Measurements from ENCODE around the gene CEP170B. TPM values are rescaled to one million over a fixed set of nuclear protein-coding genes. Genes with fewer than 3 reads are reported as not detected.

The CEP170B gene
- total RNA-seq: 14.4 and 18.8 TPM in 2 replicates

GRCh38 chr14:104865081-104865630, at the start of gene CEP170B:
Gene CEP170B, plus strand, starts transcription at chr14:104865268. Its CDS starts 3,183 bp downstream, at chr14:104868451.

GRCh38 chr14:104924421-104925213, 59.5 kb downstream of the CEP170B start, which contains the start of gene PLD4:
Gene PLD4, plus strand, starts transcription at chr14:104924879. Its CDS starts 2,262 bp downstream, at chr14:104927141.

Other genes starting within 250 kb of the CEP170B start
- gene INF2, start 175.7 kb upstream of the CEP170B start, total RNA-seq: 30.7 and 39.5 TPM in 2 replicates
- 1.7 and 10.1 TPM in 2 replicates for gene ADSS1, start 141.0 kb upstream of the CEP170B start, total RNA-seq
- gene SIVA1, start 112.1 kb upstream of the CEP170B start, total RNA-seq: 89.4 and 154 TPM in 2 replicates
- gene AKT1, start 69.5 kb upstream of the CEP170B start, total RNA-seq: 145 and 234 TPM in 2 replicates
- gene ZBTB42, start 64.2 kb upstream of the CEP170B start, total RNA-seq: 1.4 and 1.7 TPM in 2 replicates
- under 0.01 TPM in 1 of 2 replicates, not detected in the other for gene PLD4, start 59.6 kb downstream of the CEP170B start, total RNA-seq
- 20.5 and 33.0 TPM in 2 replicates for gene AHNAK2, start 113.1 kb downstream of the CEP170B start, total RNA-seq
- 4.6 and 8.5 TPM in 2 replicates for gene CLBA1, start 120.5 kb downstream of the CEP170B start, total RNA-seq
- 12.4 and 37.6 TPM in 2 replicates for gene CDCA4, start 155.8 kb downstream of the CEP170B start, total RNA-seq
- not detected in 2 replicates for gene GPR132, start 200.2 kb downstream of the CEP170B start, total RNA-seq

All from regular cardiac myocyte (primary cell).